KBM-7 (cell line): ENCODE data around the gene MSLN.
"Not testable (repeated sequence)": the region's sequence is repeated elsewhere in the genome, so short reads cannot be mapped to it uniquely, and the experiment has no call there.

Experiments
- DNase-seq: peaks from one replicate; pipeline ENCODE4 v3.0.0-alpha.2; 2015
- in situ Hi-C: fragments of 300-500 bp; cut with MboI; formaldehyde crosslinking; loops from 2 replicates; pipeline ENCODE4 v1.14.3; 2020; ENCODE audit warnings: low sequenced_read_pairs, low pct_unique_long_range_greater_than_20kb, mixed read lengths

MSLN gene

DNA sequence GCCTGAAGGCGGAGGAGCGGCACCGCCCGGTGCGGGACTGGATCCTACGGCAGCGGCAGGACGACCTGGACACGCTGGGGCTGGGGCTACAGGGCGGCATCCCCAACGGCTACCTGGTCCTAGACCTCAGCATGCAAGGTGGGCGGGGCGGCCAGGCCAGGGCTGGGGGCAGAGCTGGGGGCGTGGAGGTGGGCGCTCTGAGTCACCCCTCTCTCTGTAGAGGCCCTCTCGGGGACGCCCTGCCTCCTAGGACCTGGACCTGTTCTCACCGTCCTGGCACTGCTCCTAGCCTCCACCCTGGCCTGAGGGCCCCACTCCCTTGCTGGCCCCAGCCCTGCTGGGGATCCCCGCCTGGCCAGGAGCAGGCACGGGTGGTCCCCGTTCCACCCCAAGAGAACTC, 7.9 kb downstream of the MSLN start:
- no peak for DNase-seq
- in situ Hi-C loops, result no loop called here

DNA sequence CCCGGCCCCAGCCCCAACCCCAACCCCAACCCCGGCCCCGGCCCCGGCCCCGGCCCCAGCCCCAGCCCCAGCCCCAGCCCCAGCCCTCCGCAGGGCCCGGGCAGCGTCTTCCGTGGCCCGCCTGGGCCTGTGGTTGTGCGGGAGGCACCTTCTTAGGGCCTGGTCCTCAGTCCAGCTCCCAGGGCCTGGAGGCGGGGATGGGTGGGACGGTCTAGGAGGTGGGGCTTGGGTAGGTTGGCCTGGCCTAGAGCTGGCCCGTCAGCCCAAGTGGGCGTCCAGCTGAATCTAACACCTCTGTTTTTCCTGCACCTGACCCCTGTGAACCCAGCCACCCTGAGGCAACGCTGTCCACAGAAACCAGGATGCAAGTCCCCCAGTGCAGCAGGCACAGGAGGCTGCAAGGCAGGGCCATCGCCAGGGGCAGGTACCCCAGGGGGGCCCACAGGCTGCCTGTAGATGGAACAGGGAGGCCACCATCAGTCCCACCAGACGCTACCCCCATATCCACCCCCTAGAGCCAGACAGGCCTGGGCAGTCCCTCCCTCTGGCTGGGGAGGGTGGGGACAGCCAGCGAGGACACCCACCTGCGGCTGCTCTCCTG, 8.8 kb downstream of the MSLN start:
- in situ Hi-C loops, result no loop called here
- no peak for DNase-seq

DNA sequence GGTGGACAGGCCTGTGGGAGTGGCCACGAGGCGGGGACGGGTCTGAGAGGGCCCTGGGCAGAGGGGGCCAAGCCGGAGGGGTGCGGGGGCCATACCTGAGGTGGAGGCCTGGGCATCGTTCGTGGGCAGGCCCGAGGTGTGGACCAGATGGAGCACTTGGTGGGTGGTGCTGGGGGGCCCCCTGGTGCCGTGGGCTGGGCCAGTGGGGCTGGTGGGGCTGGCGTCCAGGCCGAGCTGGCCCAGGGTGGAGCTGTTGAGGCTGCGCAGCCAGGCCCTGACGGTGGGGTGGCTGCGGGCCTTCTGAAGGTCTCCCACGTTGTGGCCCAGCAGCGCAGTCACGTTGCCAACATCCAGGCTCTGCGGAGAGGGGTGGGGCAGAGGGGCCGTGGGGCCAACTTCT, 9.4 kb downstream of the MSLN start:
- DNase-seq, result no peak
- in situ Hi-C loops, result no loop called here

DNA sequence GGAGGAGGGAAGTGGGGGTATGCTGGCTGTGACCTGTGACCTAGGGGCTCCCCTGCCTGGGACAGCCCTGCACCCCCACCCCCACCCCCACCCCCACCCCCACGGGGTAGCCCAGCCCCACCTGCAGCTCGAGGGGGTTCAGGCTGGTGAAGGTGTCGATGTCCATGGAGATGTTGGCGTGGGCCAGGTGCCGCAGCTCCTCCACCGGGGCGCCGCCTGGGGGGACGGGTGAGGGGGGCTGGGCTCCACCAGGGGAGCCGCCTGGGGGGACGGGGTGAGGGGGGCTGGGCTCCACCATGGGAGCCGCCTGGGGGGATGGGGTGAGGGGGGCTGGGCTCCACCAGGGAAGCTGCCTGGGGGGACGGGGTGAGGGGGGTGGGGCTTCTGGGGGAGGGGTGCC, 9.9 kb downstream of the MSLN start:
- in situ Hi-C loops, result no loop called here
- no peak for DNase-seq

DNA sequence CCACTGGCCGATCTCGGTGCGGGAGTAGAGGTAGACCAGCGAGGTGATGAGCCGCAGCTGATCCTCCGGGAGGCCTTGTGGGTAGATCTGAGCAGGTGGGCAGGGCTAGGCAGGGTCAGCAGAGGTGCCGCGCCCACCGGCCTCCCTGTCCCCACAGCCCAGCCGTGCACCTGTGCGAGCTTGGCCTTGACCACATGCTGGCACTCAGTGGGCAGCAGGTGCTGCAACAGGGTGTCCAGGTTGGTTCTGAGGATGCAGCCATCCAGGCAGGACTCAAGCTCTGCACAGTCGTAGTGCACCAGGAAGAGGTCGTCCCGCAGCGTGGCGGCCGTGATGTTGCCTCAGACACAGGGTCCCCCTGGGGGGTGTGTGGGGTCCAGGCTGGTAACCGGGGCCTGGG, 12.4 kb downstream of the MSLN start:
- DNase-seq, result no peak
- in situ Hi-C loops, result no loop called here

DNA sequence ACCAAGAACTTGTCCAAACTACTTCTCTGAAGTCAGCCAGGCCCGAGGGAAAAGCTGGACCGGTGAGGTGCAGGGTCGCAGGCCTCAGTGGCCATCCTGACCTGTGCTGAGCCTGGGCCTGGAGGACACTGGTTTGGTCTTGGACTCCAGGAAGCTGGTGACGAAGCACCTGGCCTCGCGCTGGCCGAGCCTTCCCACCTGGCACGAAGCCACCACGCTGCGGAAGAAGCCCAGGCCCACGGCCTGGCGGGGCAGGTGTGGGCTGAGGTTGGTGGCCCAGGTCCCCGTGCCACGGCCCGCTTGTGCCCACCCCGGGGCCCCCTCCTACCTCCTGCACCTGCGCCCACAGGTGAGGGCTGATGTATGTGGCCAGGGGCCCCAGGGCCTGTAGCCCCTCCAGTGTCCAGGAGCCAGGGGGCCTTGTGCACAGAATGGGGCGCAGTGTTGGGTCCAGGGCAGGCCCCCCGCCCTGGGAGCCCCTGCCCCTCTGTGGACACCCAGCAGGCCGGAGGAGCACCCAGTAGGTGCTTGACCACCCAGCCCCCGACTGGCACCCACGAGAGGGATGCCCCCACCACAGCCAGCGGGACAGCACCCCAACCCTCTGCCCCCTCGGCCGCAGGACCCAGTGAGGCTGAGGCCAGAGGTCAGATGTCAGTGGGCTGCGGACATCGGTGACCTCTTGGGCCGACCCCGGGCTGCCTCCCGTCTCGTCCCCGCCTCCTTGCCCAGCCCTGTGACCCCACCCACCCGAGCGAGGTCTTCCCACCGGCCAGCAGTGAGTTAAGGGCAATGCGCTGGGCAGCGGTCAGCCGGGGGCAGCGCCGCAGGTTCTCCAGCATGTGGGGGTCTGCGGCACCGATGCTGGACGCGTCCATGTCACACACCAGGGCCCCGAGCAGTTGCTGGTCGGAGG, 13.8 kb downstream of the MSLN start:
- no peak for DNase-seq
- in situ Hi-C loops, result no loop called here

DNA sequence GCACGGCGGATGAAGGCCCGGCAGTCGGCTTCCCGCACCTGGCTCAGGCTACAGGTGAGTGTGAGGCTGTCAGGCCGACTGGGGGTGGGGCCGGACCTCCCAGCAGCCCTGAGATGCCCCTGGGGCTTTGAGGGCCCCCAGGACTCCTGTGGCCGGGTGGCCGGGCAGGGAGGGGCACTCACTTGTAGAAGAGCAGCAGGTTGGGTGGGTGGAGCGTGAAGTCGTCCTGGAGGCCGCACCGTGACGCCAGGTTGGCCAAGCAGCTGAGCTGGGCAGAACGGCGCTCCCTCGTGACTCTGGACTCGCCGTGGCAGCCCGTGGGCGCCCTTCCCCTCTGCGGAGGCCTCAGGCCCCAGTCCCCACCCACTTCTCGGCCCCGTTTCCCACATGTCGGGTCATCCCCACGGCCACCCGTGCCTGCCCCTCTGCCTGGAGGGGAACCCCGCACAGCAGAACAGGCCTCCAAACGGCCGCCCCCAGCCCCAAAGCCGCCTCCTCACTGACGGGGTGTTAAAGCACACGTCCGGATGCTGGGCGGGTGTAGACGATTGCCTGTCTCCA, 14.8 kb downstream of the MSLN start:
- in situ Hi-C loops, result no loop called here
- no peak for DNase-seq

DNA sequence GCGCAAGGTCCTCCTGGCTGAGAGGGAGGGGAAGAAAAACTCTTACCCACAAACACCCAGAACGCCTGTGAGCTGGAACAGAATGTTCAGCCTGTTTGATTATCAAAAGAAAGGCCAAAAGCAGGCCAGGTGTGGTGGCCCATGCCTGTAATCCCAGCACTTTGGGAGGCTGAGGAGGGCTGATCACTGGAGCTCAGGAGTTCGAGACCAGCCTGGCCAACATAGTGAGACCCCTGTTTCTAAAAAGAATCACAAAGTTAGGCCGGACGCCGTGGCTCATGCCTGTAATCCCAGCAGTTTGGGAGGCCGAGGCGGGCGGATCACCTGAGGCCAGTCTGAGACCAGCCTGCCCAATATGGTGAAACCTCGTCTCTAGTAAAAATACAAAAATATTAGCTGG, 15.8 kb downstream of the MSLN start:
- DNase-seq, in situ Hi-C loops: not testable (repeated sequence)

DNA sequence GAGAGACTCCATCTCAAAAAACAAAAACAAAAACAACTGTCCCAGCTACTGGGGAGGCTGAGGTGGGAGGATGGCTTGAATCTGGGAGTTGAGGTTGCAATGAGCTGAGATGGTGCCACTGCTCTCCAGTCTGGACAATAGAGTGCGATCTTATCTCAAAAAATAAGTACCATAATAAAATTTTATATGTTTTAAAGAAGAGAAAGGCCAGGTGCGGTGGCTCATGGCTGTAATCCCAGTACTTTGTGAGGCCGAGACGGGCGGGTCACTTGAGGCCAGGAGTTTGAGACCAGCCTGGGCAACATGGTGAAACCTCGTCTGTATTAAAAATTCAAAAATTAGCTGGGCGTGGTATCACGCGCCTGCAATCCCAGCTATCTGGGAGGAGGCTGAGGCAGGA, 16.3 kb downstream of the MSLN start:
- in situ Hi-C loops, result no loop called here
- DNase-seq, result no peak

DNA sequence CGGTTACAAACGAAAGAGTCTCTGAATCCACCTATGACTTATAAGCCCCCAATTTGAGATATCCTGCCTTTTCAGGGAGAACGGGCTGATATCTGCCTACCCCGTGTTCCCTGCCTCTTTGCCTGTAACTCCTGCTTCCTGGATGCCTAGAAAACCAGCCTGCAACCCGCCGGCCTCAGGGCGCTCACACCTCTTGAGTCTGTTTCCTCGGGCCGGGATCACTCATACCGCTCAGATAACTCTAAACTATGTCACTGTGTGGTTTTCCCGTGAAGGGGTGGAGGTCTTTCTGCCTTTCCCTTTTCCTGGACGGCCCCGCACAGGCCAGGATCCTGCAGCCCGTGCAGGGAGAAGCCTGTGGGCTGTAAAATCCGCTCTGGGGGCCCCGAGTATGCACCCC, 17.3 kb downstream of the MSLN start:
- DNase-seq, result no peak
- in situ Hi-C loops, result no loop called here

DNA sequence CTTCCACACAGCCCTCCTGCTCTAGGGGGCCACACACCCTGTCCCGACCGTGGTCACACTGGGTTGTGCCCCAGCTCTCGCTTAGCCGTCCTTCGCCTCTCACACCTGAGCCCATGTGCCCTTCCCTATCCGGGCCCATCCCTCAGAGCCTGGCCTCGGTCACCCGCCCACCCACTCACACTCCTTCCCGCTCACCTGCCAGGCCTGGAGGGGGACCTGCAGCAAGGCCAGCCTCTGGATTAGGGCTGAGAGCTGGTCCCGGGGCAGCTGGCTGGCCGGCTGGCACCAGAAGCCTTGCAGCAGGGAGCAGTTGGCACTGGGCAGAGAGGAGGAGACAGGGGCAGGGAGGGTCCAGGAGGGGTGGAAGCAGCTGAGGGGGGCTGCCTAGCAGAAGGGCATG, 17.9 kb downstream of the MSLN start:
- in situ Hi-C loops, result no loop called here
- DNase-seq, result no peak

DNA sequence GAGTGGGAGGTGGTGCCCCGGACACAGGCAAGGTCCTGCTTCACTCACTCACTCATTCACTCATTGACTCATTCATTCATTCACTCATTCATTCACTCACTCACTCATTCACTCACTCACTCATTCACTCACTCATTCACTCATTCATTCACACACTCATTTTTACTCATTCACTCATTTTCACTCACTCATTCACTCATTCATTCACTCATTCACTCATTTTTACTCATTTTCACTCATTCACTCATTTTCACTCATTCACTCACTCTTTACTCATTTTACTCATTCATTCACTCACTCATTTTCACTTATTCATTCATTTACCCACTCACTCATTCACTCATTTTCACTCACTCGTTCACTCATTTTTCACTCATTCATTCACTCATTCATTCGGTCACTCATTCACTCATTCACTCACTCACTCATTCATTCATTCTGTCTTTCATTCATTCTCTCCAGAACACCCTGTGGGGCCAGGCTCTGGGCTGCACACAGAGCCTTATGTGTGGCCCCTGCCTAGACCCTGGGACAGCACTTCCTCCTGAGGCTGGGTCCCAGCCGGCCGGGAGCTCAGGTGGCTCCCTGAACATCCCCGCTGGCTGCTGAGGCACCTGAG, 18.5 kb downstream of the MSLN start:
- no peak for DNase-seq
- in situ Hi-C loops, result no loop called here

DNA sequence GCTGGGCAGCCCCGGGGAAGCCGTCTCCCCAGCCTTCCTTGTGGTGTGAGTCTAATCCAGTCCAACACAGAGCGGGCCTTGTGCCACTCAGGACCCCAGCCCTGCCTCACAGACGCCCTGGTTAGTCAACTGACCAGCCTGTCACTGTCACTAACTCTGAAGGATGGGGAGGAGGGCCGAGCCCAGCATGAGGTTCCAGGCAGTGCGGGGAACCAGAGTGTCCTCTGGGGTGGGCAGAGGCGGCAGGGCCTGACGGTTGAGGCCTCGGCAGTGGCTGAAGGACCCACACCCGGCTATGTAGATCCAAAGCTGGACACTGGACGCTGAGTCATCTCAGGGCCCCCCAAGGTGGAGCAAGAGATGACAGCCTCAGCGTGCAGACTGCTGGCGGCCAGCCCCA, 19.0 kb downstream of the MSLN start:
- DNase-seq, result no peak
- in situ Hi-C loops, result no loop called here

DNA sequence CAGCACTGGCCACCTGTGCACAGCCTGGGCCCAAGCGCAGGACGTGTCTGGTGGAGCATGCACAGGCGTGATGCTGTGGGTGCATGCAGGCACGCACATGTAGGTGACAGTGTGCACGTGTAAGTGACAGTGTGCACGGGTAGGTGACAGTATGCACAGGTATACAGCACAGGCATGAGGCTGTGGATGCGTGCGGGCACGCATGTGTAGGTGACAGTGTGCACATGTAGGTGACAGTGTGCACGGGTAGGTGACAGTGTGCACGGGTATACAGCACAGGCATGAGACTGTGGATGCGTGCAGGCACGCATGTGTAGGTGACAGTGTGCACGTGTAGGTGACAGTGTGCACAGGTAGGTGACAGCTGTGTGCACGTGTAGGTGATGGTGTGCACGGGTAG, 19.8 kb downstream of the MSLN start:
- in situ Hi-C loops, result loop anchor here (10.0 kb wide), 1 partner anchor 65 kb away; the partner anchor contains the start of gene METRN
- DNase-seq, result no peak

DNA sequence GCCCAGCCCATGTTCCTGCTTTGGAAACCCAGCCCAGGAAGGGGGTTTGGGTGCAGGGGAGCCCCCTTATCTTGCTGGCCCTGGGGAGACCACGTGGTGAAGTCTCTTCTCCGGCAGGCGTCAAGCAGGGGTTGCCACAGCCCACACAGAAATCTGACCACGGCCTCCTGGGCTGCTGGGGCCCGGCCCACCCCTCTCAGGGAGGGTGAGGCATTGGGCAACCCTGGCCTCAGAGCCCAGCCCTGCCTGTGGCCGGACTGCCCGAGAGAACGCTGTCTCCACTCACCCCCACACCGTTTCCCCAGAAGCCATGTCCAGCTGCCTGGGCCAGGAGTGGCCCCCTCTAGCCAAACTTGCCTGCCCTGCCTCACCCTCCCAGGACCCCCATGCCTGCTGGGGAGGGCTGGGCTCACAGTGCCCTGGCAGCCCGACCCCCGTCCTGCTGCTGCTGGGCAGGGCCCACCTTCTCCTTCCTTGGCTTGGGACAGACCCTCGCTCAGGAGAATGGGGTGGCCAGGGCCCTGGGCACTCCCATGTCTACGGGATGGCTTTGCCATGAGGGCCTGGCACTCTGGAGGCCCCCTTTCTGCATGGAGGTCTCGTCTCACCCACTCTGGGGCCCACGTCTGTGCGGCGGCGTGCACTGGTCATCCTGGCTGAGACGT, 20.9 kb downstream of the MSLN start:
- DNase-seq, result no peak
- in situ Hi-C loops, result loop anchor here (10.0 kb wide), 1 partner anchor 67 kb away; the partner anchor contains the start of gene METRN

DNA sequence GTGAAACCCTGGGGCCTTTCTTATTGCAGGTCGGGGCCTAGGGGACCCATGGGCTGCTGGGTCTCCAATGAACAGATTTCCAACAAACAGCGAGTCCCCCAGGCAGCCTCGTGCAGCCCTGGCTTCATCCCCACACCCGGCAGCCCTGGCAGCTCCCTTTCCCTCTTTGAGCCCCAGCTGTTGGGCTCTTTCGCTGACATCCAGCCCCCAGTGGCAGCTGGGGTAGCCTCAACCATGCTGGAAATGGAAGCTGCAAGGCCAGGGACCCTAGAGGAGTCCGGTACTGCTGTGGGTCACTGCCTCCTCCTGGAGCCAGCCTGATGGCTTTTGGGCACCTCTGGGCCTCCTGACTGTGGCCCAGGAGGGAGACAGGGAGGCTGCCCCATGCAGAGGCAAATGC, 21.7 kb downstream of the MSLN start:
- no peak for DNase-seq
- in situ Hi-C loops, result loop anchor here (10.0 kb wide), 1 partner anchor 67 kb away; the partner anchor contains the start of gene METRN

DNA sequence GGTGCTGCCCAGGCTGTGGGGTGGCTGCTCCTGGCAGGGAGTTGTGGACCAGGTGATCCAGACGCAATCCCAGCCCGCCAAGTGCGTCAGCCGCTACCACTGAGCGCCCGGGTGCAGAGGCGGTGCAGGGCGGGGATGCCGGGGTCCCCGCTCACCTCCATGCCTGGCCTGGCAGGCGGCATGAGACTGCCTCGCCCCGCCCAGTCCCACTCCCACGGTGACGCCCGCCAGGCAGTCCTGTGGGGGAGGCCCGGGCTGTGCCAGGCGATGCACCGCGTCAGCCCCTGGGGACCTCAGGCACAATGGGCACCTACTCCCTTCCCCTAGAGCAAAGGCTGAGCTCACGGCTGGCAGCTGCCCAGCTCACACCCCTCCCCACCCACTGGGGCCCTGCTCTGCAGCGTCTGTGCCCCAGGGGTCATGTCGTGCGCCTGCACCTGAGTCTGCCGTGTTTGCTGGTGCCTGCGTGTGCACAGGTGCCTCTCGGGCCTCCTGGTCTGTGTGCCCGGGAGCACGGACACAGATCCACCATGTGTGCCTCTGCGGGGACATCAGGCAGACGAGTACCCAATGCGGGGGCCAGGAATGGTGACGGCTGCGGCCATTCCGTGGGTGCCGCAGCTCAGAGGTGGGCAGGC, 22.4 kb downstream of the MSLN start:
- in situ Hi-C loops, result loop anchor here (10.0 kb wide), 1 partner anchor 68 kb away; the partner anchor contains the start of gene METRN
- no peak for DNase-seq

DNA sequence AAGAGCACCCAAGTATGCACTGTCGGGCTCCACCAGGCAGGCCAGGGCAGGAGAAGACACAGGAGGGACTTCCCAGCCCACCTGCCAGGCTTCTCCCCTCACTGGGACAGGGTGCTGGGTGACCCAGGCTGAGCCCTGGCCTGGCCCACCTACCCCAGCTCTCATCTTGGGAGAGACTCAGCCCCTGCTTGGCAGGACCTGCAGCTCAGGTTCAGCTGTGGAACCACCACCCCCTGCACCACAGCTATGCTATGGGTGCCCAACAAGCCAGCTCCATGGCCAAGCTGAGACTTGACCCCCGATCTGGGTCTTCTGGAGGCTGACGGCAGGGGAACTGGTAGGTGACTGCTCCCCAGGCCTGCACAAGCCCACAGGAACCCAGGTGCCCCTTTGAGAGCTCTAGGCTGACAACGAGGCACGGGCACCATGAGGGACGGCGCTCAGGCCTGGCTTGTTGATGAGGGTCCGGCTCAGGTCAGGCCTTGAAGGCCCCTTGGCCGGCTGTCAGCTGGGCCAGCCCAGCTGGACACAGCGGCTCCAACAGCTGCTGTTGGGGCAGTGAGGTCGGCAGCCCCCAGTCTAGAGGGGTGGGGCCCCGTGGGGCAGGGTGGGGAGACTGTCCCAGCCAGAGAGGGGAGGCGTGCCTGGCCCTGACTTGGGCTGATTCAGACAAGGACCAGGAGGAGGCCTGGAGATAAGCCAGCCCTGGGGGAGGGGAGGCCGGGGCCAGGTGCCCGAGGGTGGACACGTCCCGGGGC, 23.0 kb downstream of the MSLN start:
- in situ Hi-C loops, result loop anchor here (10.0 kb wide), 1 partner anchor 69 kb away; the partner anchor contains the start of gene METRN
- no peak for DNase-seq
